CD4-positive, CD25-positive, alpha-beta regulatory T cell (primary cell): ENCODE measurements around the gene CLRN1. TPM values are rescaled to one million over a fixed set of nuclear protein-coding genes. Genes with fewer than 3 reads are reported as not detected.

Source experiments
- ATAC-seq, 2 donors: fragments of 150-1000 bp; cut with Tn5 transposase; one replicate each; pipeline ENCODE4 v1.10.0; 2021; ENCODE audit warnings: low read depth in 2 of 2, moderate number of reproducible peaks in 2 of 2, moderate library complexity in 1 of 2
- DNase-seq, 3 donors: peaks; one replicate each; pipeline versions ENCODE4 v3.0.0 to v3.0.0-alpha.2; 2012 to 2022; ENCODE audit warnings: mixed read lengths in 1 of 3
- H3K27ac ChIP-seq: one replicate; pipeline ENCODE4 v1.7.0; 2013; ENCODE audit warnings: mild to moderate bottlenecking, low read length; ENCODE audit not compliant: insufficient read depth, poor library complexity, severe bottlenecking
- H3K27me3 ChIP-seq: one replicate; pipeline ENCODE4 v1.7.0; 2013; ENCODE audit warnings: low read length; ENCODE audit not compliant: control insufficient read depth, insufficient read depth
- H3K36me3 ChIP-seq: one replicate; pipeline ENCODE4 v1.7.0; 2013; ENCODE audit warnings: mild to moderate bottlenecking, low read length, moderate library complexity; ENCODE audit not compliant: control insufficient read depth, insufficient read depth
- H3K4me1 ChIP-seq: 2 replicates; pipeline ENCODE4 v1.7.0; 2013; ENCODE audit warnings: mild to moderate bottlenecking, low read length; ENCODE audit not compliant: insufficient read depth, control insufficient read depth, poor library complexity, severe bottlenecking
- H3K4me3 ChIP-seq: one replicate; pipeline ENCODE4 v1.7.0; 2013; ENCODE audit warnings: low read depth, mild to moderate bottlenecking, low read length, moderate library complexity
- H3K9me3 ChIP-seq, 2 experiments: 1 replicate in 1 of 2; 2 replicates in 1 of 2; pipeline ENCODE4 v1.7.0; 2013; ENCODE audit warnings: low read length in 2 of 2, mild to moderate bottlenecking in 1 of 2, moderate library complexity in 1 of 2; ENCODE audit not compliant: control insufficient read depth in 2 of 2
- H3K27ac Mint-ChIP-seq, 3 donors: one replicate each; pipeline ENCODE4 v1.8.0; 2020 to 2022; ENCODE audit warnings: mild to moderate bottlenecking in 3 of 3, mixed read lengths in 3 of 3, moderate library complexity in 2 of 3
- H3K27me3 Mint-ChIP-seq: one replicate; pipeline ENCODE4 v1.8.0; 2022; ENCODE audit warnings: mild to moderate bottlenecking, mixed read lengths
- H3K36me3 Mint-ChIP-seq: one replicate; pipeline ENCODE4 v1.8.0; 2020; ENCODE audit warnings: mixed read lengths
- H3K4me1 Mint-ChIP-seq, 4 donors: one replicate each; pipeline ENCODE4 v1.8.0; 2020 to 2022; ENCODE audit warnings: mixed read lengths in 4 of 4, mild to moderate bottlenecking in 1 of 4
- H3K4me3 Mint-ChIP-seq, 4 donors: one replicate each; pipeline ENCODE4 v1.8.0; 2020 to 2022; ENCODE audit warnings: mild to moderate bottlenecking in 4 of 4, mixed read lengths in 4 of 4, moderate library complexity in 3 of 4
- H3K9me3 Mint-ChIP-seq, 7 donors: one replicate each; pipeline ENCODE4 v1.8.0; 2020 to 2022; ENCODE audit warnings: mixed read lengths in 7 of 7, mild to moderate bottlenecking in 3 of 7, moderate library complexity in 2 of 7
- polyA plus RNA-seq, 4 donors: library from polyadenylated mRNA; unstranded; fragments of 300-500 nt; fragmentation: Illumina TruSeq; gene quantifications; one replicate each; pipeline ENCODE4 v1.2.3, GENCODE V29; 2021
- total RNA-seq: library from RNA; stranded (reverse); gene quantifications from one replicate; pipeline ENCODE4 v1.2.3, GENCODE V29; 2022

Gene CLRN1
- total and polyA plus RNA-seq, 5 donors from 2014 or later: not detected

DNA sequence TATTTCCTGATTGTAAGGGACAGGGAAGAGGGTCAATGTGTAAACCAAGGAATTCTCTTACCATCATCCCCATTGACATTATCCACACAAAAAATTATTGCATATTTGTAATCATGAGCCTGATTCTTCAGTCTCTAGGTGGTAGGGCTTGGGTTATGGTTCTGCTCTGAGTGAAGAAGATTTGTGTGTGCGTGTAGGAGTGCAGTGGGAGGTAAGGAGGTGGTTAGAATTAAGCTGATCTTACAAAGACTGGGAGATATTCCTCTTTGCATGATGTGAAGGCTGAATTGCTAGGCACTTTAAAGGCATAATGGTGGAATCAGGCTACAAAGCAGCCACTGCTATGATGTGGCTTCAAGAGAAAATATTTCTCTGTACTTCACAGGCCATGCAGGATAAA is 44.3 kb downstream of the CLRN1 start:
- Mint-ChIP-seq H3K36me3 (no peaks in the 10 kb centered on the region), H3K4me3 (no peak overlapping the region), H3K9me3 (no peaks in the 10 kb centered on the region), H3K27ac (no peak overlapping the region), H3K27me3 (peaks cover 9% of the 10 kb centered on the region), H3K4me1 (peaks cover 0 to 7% (median 3%) of the 10 kb centered on the region in 4 donors)
- Histone ChIP-seq H3K27ac (no peak overlapping the region), H3K27me3 (peaks cover 17% of the 10 kb centered on the region), H3K9me3 (no peaks in the 10 kb centered on the region), H3K4me1 (no peaks in the 10 kb centered on the region), H3K36me3 (no peaks in the 10 kb centered on the region), H3K4me3 (no peak overlapping the region)
- ATAC-seq (no peak), DNase-seq (no peak)

- no peak overlapping the region for H3K27ac Mint-ChIP-seq
- H3K9me3 ChIP-seq: no peaks in the 10 kb centered on the region
- no peak overlapping the region for H3K27ac ChIP-seq
- no peak for ATAC-seq
- H3K27me3 Mint-ChIP-seq: peaks cover 13% of the 10 kb centered on the region
- no peak overlapping the region for H3K4me3 Mint-ChIP-seq
- no peaks in the 10 kb centered on the region for H3K9me3 Mint-ChIP-seq
- no peaks in the 10 kb centered on the region for H3K36me3 ChIP-seq
- H3K36me3 Mint-ChIP-seq: no peaks in the 10 kb centered on the region
- H3K4me1 Mint-ChIP-seq: peaks cover 0 to 7% (median 3%) of the 10 kb centered on the region in 4 donors
- peaks cover 10% of the 10 kb centered on the region for H3K27me3 ChIP-seq
- no peak overlapping the region for H3K4me3 ChIP-seq
- DNase-seq: no peak
- H3K4me1 ChIP-seq: no peaks in the 10 kb centered on the region
Measured at GRCh38 chr3:150926328-150926727, 46.2 kb downstream of the CLRN1 start.

DNA sequence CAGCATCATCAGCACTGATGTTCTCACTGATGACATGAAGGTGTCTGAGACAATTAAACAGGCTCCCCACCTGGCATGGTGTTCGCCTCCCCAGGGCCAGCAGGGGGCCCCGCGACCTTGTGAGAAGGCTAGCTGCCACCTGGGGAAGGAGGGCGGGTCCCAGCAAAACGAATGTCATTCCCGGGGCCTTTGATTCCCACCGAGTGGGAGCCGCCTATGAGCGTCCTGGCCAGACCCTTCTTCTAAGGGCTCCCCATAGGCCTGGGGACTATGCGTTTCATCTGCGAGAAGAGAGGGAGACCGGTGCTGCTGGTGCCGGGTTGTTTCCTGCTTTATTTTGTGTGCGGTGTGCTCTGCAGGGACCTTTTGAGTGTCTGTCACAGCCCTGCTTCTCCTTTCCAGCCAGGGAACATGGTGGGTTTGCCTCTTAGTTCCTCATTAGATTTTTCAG is 46.8 kb downstream of the CLRN1 start:
- peaks cover 13% of the 10 kb centered on the region for H3K27me3 Mint-ChIP-seq
- Histone ChIP-seq H3K9me3 (no peaks in the 10 kb centered on the region), H3K27me3 (peaks cover 9% of the 10 kb centered on the region), H3K4me1 (no peaks in the 10 kb centered on the region), H3K4me3 (no peak overlapping the region), H3K36me3 (no peaks in the 10 kb centered on the region), H3K27ac (no peak overlapping the region)
- H3K27ac Mint-ChIP-seq: no peak overlapping the region
- peak overlapping the region in 2 of 4 donors; percentile 33 to 45 for H3K4me3 Mint-ChIP-seq
- H3K4me1 Mint-ChIP-seq: peaks cover 0 to 7% (median 3%) of the 10 kb centered on the region in 4 donors
- H3K9me3 Mint-ChIP-seq: no peaks in the 10 kb centered on the region
- peak in 1 of 2 donors; percentile 48 for ATAC-seq
- DNase-seq: peak in 2 of 3 donors; percentile 11 to 46
- H3K36me3 Mint-ChIP-seq: no peaks in the 10 kb centered on the region

- Mint-ChIP-seq H3K4me3 (no peak overlapping the region), H3K36me3 (no peaks in the 10 kb centered on the region), H3K4me1 (peaks cover 0 to 7% (median 3%) of the 10 kb centered on the region in 4 donors), H3K9me3 (no peaks in the 10 kb centered on the region), H3K27me3 (peaks cover 22% of the 10 kb centered on the region), H3K27ac (no peak overlapping the region)
- no peak for DNase-seq
- no peak for ATAC-seq
- no peaks in the 10 kb centered on the region for H3K36me3 ChIP-seq
- H3K9me3 ChIP-seq: no peaks in the 10 kb centered on the region
- H3K4me1 ChIP-seq: no peaks in the 10 kb centered on the region
- peaks cover 15% of the 10 kb centered on the region for H3K27me3 ChIP-seq
- no peak overlapping the region for H3K27ac ChIP-seq
- no peak overlapping the region for H3K4me3 ChIP-seq
Measured at GRCh38 chr3:150922611-150923010, 49.9 kb downstream of the CLRN1 start.

- Histone ChIP-seq H3K4me3 (no peak overlapping the region), H3K27me3 (peaks cover 15% of the 10 kb centered on the region), H3K9me3 (no peaks in the 10 kb centered on the region), H3K36me3 (no peaks in the 10 kb centered on the region), H3K27ac (no peak overlapping the region), H3K4me1 (no peaks in the 10 kb centered on the region)
- Mint-ChIP-seq H3K27ac (no peak overlapping the region), H3K27me3 (peaks cover 19% of the 10 kb centered on the region), H3K4me3 (no peak overlapping the region), H3K4me1 (peaks cover 0 to 7% (median 3%) of the 10 kb centered on the region in 4 donors), H3K9me3 (peaks cover 0 to under 1% (median 0%) of the 10 kb centered on the region in 7 donors), H3K36me3 (no peaks in the 10 kb centered on the region)
- DNase-seq (no peak), ATAC-seq (no peak)
Measured at GRCh38 chr3:150921209-150921608, 51.3 kb downstream of the CLRN1 start.

GRCh38 chr3:150920236-150920635 is 52.3 kb downstream of the CLRN1 start:
- Mint-ChIP-seq H3K4me3 (no peak overlapping the region), H3K36me3 (no peaks in the 10 kb centered on the region), H3K9me3 (peaks cover 0 to 1% (median 0%) of the 10 kb centered on the region in 7 donors), H3K4me1 (peaks cover 0 to 2% (median 0%) of the 10 kb centered on the region in 4 donors), H3K27ac (no peak overlapping the region), H3K27me3 (peaks cover 17% of the 10 kb centered on the region)
- Histone ChIP-seq H3K4me3 (no peak overlapping the region), H3K36me3 (no peaks in the 10 kb centered on the region), H3K27me3 (peaks cover 12% of the 10 kb centered on the region), H3K9me3 (no peaks in the 10 kb centered on the region), H3K4me1 (no peaks in the 10 kb centered on the region), H3K27ac (no peak overlapping the region)
- DNase-seq (no peak), ATAC-seq (no peak)

GRCh38 chr3:150917951-150918350 is 54.6 kb downstream of the CLRN1 start:
- Histone ChIP-seq H3K4me1 (no peaks in the 10 kb centered on the region), H3K9me3 (no peaks in the 10 kb centered on the region), H3K4me3 (no peak overlapping the region), H3K27me3 (peaks cover 14% of the 10 kb centered on the region), H3K36me3 (no peaks in the 10 kb centered on the region), H3K27ac (no peak overlapping the region)
- H3K4me3 Mint-ChIP-seq: no peak overlapping the region
- H3K27ac Mint-ChIP-seq: no peak overlapping the region
- peaks cover 0 to 1% (median 0%) of the 10 kb centered on the region in 7 donors for H3K9me3 Mint-ChIP-seq
- peaks cover 14% of the 10 kb centered on the region for H3K27me3 Mint-ChIP-seq
- no peaks in the 10 kb centered on the region for H3K36me3 Mint-ChIP-seq
- DNase-seq (no peak), ATAC-seq (no peak)
- no peaks in the 10 kb centered on the region for H3K4me1 Mint-ChIP-seq

DNA sequence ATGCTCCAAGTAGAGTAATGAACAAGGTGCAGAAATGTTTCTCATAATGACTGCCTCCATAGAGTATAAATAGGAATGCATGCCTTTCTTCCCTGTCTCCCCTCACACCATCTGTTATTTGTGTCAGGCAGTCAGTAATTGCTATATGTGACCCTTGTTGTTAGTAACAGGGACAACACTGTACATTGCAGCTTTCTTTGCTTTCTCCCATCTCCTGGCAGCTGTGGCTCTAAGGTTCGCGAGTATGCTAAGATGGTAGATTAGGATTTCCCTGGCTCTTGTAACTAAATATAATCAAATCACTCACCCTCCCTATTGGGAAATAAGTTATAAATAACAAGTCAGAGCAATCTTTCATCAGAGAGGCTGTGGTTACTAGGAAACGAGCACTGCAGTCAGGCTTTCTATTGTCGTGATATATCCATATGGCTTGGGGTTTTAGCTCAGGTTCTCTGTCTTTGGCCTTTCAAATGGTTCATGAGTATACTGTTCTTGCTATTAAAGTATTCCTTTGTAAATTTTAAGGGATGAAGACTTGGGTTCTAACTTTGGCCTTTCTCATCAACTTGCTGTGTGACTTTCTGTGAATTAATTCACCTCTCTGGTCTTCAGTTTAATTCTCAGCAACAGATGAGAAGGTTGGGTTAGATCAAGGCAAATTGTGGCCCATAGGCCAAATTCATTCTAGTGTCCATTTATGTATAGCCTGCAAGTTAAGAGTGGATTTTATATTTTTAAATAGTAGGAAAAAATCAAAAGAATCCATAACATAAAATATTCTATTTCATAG is 59.2 kb downstream of the CLRN1 start:
- Mint-ChIP-seq H3K36me3 (no peaks in the 10 kb centered on the region), H3K9me3 (peaks cover 0 to 1% (median 0%) of the 10 kb centered on the region in 7 donors), H3K4me1 (no peaks in the 10 kb centered on the region), H3K27ac (no peak overlapping the region), H3K4me3 (no peak overlapping the region), H3K27me3 (peaks cover 17% of the 10 kb centered on the region)
- Histone ChIP-seq H3K4me3 (no peak overlapping the region), H3K36me3 (no peaks in the 10 kb centered on the region), H3K27ac (no peak overlapping the region), H3K9me3 (no peaks in the 10 kb centered on the region), H3K27me3 (peaks cover 4% of the 10 kb centered on the region), H3K4me1 (no peaks in the 10 kb centered on the region)
- ATAC-seq: no peak
- no peak for DNase-seq
